GM19351 (cell line): ENCODE measurements around the gene SNTG2.
"Not testable (repeated sequence)": the region's sequence is repeated elsewhere in the genome, so short reads cannot be mapped to it uniquely, and the experiment has no call there.

Experiments
- ATAC-seq: cut with Tn5 transposase; IDR thresholded peaks from one replicate; pipeline ENCODE4 v1.9.1; 2021; ENCODE audit warnings: mild to moderate bottlenecking, moderate library complexity; ENCODE audit not compliant: unreplicated experiment

SNTG2 gene

GRCh38 chr2:1227274-1227900, 276.7 kb downstream of the SNTG2 start:
- ATAC-seq = no peak

DNA sequence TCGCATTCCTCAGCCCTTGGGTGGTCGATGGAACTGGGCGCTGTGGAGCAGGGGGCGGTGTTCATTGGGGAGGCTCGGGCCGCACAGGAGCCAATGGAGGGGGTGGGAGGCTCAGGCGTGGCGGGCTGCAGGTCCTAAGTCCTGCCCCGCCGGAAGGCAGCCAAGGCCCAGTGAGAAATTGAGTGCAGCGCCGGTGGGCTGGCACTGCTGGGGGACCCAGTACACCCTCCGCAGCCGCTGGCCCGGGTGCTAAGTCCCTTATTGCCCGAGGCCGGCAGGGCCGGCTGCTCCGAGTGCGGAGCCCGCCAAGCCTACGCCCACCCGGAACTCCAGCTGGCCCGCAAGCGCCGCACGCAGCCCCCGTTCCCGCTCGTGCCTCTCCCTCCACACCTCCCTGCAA, 278.9 kb downstream of the SNTG2 start:
- not testable (repeated sequence) for ATAC-seq

GRCh38 chr2:1230155-1230893, 279.7 kb downstream of the SNTG2 start:
- ATAC-seq = no peak

DNA sequence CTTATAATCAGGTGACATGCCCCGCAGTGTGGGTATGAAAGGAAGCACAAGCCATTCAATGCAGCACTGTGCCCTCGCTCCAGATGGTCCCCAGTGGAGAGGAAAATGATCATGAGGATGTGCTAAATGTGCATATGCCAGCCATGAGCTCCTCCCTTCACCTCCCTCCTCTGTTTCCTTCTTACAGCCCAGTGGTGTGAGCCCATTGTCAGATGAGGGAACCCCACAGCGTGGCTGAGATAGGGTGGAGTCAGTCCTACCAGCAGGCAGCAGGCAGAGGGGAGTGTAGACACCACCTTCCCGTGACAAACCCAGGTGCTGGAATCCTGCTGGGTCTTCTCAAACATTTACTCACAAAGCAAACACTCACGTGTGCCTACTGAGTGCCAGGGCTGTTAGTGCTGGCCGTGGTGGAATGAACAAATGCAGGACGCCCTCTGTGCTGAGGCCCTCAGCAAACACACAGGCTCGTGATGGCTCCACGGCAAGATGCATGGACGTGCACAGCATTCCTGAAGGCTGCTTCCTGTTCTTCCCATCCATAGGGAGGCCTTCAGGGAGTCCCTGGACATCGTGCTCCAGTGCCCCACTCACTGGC, 280.9 kb downstream of the SNTG2 start:
- ATAC-seq = no peak

DNA sequence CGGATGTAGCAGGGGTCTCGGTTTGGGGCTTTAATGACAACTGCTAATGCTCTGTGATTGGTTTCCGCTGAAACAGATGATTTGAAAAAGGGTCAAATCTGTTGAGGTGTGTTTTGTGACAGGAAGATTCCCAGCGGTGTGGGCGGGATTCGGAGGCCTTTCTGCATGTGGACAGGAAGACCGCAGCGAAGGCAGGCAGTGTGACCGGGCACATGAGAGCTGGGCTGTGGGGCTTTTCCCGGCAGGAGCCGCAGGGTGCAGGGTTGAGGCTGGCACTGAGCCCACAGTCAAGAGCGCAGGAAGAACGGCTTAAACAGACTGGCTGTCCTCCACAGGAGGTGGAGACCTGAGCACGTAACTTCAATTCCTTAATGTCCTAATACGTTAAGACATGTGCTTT, 282.6 kb downstream of the SNTG2 start:
- ATAC-seq = no peak

- ATAC-seq = no peak
Measured at GRCh38 chr2:1234731-1235308, 284.2 kb downstream of the SNTG2 start.

GRCh38 chr2:1235806-1236205, 285.2 kb downstream of the SNTG2 start:
- no peak for ATAC-seq

DNA sequence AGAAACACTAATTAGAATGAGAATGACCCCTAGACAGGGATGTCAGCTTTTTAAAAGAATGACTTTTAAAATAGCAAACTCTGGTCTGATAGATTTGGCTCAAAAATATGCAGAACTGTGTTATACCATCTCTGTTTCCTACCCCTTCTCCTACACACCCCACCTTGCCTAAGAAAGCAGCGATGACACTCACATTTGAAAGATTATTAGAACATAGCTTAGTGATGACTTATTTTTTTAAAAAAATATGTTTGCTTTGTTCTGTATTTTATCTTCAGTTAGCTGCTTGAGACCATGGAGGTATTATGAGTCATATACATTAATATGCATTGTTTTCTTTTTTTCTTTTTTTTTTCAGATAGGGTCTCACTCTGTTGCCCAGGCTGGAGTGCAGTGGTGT, 286.0 kb downstream of the SNTG2 start:
- ATAC-seq = no peak

GRCh38 chr2:1237783-1238182, 287.1 kb downstream of the SNTG2 start:
- ATAC-seq = no peak

DNA sequence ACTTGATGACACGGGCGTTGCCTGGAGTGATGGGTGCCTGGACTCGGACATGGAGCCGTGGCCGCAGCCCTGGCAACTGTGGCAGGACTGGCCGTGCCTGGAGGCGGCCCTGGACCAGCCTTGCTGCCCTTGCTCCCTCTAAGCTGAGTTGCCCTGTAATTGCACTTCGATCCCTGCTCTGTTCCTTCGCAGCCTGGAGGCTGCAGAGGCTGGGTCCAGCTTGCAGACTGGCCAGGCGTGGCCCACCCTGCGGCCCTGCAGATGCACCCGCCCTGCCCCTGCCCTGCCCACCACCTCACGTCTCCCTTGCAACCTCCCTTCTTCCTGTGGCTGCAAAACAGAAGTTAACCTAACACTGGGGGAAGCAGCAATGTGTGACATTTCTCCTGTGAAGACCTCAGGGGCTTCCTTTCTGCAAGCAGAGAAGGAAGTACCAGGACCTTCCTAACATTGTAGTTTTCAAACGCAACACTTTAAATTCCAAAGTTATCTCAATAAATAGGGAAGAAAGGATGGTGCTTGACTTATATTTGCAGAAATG, 288.0 kb downstream of the SNTG2 start:
- ATAC-seq = no peak

DNA sequence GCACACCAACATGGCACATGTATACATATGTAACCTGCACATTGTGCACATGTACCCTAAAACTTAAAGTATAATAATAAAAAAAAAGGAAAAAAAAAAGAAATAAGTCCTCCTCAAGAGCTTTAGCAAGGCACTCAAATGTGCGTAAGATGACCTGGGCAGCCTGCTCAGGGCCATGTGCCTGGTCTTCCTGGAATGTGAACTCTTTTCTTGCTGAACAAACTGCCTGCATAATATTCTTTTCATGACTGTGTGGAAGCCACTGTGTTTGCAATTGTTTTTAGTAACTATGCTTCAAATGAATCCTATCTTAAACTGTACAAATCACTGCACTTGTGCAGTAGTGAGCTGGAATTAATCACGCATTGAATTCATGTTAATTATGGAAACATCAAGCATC, 294.5 kb downstream of the SNTG2 start:
- no peak for ATAC-seq

- ATAC-seq = no peak
Measured at GRCh38 chr2:1246239-1246638, 295.6 kb downstream of the SNTG2 start.

DNA sequence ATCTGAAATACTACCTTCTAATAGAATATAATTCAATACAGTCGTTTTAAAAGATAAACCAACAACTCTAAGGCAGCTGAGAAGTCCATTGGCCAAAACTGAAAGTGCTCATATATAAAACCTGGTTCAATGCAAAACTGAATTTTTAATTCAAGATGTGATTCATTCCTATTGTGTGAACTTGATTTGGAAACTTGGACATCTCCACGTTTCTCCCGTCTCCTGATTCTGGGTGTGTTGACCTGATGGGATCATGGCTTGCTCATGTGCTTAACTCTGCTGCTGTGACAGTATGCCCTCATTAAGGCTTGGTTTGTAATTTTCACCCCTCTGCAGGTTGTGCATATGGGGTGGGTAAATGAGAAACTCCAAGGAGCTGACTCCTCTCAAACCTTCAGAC, 296.3 kb downstream of the SNTG2 start:
- ATAC-seq = no peak

- ATAC-seq = no peak
Measured at GRCh38 chr2:1248187-1248586, 297.5 kb downstream of the SNTG2 start.

DNA sequence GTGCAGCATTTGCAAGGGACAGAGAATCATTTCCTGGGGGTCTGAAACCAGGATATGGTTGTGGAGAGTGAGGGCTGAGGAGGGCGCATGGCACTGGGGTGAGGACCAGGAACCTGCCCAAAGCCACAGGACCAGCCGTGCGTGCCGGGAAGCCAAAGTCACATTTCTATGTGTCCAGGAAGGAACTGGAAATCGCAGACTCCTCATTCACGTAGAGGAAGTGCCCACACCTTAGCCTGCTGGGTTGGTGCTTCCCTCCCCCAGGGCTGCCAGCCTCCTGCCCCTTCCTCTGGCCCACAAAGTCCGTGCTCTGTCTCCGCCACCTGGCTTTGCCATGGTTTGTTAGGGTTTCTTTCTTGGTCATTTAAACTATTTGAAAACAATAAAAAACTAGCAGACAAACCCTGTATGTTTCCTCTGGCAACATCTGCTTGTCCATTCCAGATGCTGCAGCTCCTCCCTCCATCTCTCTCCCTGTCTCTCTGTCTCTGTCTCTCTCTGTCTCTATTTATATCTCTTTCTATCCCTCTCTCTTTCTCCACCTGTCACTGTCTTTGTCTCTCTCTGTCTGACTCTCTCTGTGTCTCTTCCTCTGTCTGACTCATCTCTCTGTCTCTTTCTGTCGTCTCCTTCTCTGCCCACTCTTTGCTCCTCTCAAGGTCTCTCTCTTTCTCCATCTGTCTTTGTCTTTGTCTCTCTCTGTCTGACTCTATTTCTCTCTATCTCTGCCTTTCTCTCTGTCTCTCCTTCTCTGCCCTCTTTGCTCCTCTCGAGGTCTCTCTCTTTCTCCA, 299.4 kb downstream of the SNTG2 start:
- no peak for ATAC-seq

- ATAC-seq = no peak
Measured at GRCh38 chr2:1251520-1251919, 300.9 kb downstream of the SNTG2 start.

- no peak for ATAC-seq
Measured at GRCh38 chr2:1253629-1254028, 303.0 kb downstream of the SNTG2 start.

GRCh38 chr2:1254662-1255343, 304.2 kb downstream of the SNTG2 start:
- no peak for ATAC-seq

GRCh38 chr2:1256632-1257324, 306.1 kb downstream of the SNTG2 start:
- ATAC-seq = no peak

DNA sequence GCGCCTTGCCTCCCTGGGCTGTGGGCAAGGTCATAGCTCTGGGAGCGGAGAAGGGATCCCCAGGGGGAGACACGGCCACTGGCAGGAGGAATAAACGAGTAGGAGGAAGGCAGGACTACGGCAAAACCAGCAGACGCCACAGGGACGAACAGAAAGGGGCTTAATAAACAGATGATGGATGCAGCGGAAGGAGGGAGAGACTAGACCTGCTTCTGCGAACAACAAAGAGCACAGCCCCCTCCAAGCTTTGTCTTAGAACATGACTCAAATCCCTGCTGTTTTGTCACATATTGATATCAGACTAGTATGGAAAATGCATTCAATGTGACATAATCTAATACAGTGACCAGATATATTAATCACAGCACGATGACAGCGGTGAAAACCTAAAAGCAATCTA, 306.7 kb downstream of the SNTG2 start:
- ATAC-seq = no peak
